ENCODE data around the gene THAP10. TPM values are rescaled to one million over a fixed set of nuclear protein-coding genes. Genes with fewer than 3 reads are reported as not detected.
A peak's percentile ranks its signal among the peaks of the same experiment; 100 is the strongest.

THAP10 gene
- total RNA-seq, 1 donor from 2014 or later = 1.8 TPM

- DNase-seq (ENCODE audit: low read depth) = peak; percentile 61
Observed at GRCh38 chr15:70853973-70854665, 38.1 kb downstream of the THAP10 start, which contains the start of gene LARP6. LARP6 (minus strand) TSS chr15:70854157; CDS start chr15:70854088, 69 bp downstream.

- DNase-seq (ENCODE audit: low read depth) = peak; percentile 36
Observed at GRCh38 chr15:70853318-70853972, 38.8 kb downstream of the THAP10 start.

- DNase-seq (ENCODE audit: low read depth) = no peak
Observed at GRCh38 chr15:70852501-70853317, 39.5 kb downstream of the THAP10 start.

- no peak for DNase-seq (ENCODE audit: low read depth)
Observed at GRCh38 chr15:70851889-70852288, 40.3 kb downstream of the THAP10 start.

GRCh38 chr15:70845602-70846360, 46.5 kb downstream of the THAP10 start:
- no peak for DNase-seq (ENCODE audit: low read depth)

GRCh38 chr15:70837476-70837875, 54.8 kb downstream of the THAP10 start:
- DNase-seq (ENCODE audit: low read depth) = no peak

- no peak for DNase-seq (ENCODE audit: low read depth)
Observed at GRCh38 chr15:70835841-70836240, 56.4 kb downstream of the THAP10 start.

GRCh38 chr15:70835415-70835814, 56.8 kb downstream of the THAP10 start:
- DNase-seq (ENCODE audit: low read depth) = no peak

GRCh38 chr15:70834999-70835398, 57.2 kb downstream of the THAP10 start:
- no peak for DNase-seq (ENCODE audit: low read depth)

GRCh38 chr15:70833861-70834765, 58.1 kb downstream of the THAP10 start:
- DNase-seq (ENCODE audit: low read depth) = peak; percentile 70

- DNase-seq (ENCODE audit: low read depth) = no peak
Observed at GRCh38 chr15:70833422-70833821, 58.8 kb downstream of the THAP10 start.

GRCh38 chr15:70832176-70832575, 60.1 kb downstream of the THAP10 start:
- no peak for DNase-seq (ENCODE audit: low read depth)

Other genes with a start within 250 kb of the THAP10 start
- 31.5 and 45.4 TPM in 2 replicates for gene UACA, start 128.9 kb downstream of the THAP10 start, total RNA-seq
- 20.6 and 44.4 TPM in 2 replicates for gene LARP6, start 38.3 kb downstream of the THAP10 start, total RNA-seq
- gene LRRC49, start 393 bp upstream of the THAP10 start, total RNA-seq = 4.0 and 4.1 TPM in 2 replicates
- gene THSD4, start 223.0 kb upstream of the THAP10 start, total RNA-seq = 1.6 and 2.7 TPM in 2 replicates

All from myocyte (in vitro differentiated cells).